GM12872 (cell line): Measurements from ENCODE around the gene DCUN1D4.

ENCODE experiments used
- TF ChIP-seq, protein P1 (sequence below): IDR thresholded peaks from 3 replicates; pipeline ENCODE4 v1.5.1; 2011; ENCODE audit warnings: low read depth, mild to moderate bottlenecking, low read length, moderate library complexity; ENCODE audit not compliant: insufficient read depth

Gene DCUN1D4

DNA sequence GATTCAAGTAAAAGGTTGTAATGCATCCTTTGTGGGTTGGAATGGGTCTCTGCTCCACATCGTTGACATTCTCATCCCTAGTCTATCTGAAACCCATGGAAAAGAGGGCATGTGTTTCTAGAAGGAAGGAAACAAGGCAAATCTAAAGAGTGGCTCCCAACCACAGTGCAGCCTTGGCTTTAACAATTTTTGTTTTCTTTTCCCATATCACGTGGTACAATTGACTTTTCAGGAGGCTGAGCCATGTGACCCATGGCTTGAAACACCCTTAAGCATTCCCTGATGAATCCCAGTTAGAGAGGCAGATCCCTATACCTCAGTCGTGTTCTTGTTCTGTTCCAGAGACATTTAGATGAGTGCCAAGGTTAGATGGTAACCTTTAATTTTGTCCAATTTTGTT, 12.8 kb downstream of the DCUN1D4 start:
- TF ChIP-seq, protein P1, sequence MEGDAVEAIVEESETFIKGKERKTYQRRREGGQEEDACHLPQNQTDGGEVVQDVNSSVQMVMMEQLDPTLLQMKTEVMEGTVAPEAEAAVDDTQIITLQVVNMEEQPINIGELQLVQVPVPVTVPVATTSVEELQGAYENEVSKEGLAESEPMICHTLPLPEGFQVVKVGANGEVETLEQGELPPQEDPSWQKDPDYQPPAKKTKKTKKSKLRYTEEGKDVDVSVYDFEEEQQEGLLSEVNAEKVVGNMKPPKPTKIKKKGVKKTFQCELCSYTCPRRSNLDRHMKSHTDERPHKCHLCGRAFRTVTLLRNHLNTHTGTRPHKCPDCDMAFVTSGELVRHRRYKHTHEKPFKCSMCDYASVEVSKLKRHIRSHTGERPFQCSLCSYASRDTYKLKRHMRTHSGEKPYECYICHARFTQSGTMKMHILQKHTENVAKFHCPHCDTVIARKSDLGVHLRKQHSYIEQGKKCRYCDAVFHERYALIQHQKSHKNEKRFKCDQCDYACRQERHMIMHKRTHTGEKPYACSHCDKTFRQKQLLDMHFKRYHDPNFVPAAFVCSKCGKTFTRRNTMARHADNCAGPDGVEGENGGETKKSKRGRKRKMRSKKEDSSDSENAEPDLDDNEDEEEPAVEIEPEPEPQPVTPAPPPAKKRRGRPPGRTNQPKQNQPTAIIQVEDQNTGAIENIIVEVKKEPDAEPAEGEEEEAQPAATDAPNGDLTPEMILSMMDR, result no peak

DNA sequence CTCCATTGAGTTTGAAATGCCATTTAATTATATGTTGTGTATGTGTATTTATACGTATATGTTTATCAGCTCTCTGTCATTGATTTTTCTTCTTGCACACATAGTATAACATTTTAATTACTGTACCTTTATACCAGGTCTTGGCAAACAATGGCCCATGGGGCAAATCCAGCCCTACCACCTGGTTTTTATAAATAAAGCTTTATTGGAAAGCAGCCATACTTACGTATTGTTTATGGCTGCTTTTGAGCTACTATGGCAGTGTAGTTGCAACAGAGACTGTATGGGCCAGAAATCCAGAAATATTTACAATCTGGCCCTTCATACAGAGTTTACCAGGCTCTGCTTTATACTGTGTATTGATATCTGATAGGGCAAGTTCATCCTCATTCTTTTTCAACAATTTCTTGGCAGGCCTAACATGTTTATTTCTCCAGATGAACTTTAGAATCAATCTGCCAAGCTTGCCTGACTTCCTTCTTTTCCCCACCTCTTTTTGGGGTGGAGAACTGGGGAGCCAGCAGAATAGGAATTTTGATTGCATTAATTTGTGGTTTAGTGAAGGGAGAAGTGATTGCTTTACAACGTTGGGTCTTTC, 15.8 kb downstream of the DCUN1D4 start:
- TF ChIP-seq, protein P1, result no peak

DNA sequence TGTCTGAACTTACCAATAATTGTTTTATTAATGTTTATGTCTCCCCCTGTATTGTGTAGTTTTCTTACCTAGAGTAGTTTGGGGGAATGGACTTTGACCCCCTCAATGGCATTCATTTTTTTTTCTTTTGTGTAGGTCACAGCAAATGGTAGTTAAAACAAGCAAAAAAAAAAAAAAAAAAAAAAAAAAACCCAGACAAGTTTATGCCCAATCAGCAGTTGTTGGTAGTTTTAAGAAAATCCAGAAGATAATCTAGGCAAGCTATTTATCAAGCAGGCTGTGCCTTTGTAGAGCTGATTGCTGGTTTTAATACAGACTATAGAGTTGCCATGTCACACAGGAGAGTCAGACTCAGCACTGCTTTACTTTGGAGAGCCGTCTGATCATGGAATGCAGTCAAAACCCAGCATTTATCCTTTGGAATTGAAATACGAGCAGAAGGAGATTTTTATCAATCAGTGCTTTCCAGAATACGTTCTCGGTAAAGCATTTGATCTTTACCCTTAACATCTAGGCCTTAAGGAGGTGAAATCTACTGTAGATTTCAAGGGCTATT, 16.6 kb downstream of the DCUN1D4 start:
- TF ChIP-seq, protein P1, result no peak

DNA sequence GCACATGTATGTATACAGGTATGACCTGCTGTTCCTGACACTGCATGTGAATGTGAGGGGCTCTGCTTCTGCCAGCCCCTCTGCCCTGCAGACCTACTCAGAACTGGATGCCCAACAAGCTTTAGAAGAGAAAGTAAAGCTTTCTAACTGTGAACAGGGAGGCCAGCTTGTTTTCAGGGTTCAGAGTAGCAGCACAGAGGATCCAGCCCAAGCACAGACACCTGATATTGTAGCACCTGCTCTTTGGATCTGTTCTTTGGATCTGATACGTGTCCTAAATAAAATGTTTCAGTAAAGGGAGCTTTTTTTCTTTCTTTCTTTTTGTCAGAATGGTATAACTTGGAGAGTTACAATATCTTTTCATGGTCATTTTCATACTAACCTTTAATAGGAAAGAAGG, 19.2 kb downstream of the DCUN1D4 start:
- TF ChIP-seq, protein P1, result no peak

DNA sequence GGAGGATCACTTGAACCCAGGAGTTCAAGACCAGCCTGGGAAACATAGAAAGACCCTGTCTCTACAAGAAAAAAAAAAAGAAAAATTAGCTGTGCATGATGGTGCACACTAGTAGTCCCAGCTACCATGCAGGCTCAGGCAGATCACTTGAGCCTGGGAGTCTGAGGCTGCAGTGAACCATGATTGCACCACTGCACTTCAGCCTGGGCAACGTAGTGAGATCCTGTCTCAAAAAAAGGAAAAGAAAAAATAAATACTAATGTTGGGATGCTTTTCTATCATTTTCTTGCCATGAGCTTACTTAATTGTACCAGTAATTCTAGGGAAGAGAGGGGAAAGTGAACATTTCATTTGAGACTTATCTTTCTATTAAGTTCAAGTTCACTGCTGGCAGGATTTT, 19.8 kb downstream of the DCUN1D4 start:
- TF ChIP-seq, protein P1, result no peak

DNA sequence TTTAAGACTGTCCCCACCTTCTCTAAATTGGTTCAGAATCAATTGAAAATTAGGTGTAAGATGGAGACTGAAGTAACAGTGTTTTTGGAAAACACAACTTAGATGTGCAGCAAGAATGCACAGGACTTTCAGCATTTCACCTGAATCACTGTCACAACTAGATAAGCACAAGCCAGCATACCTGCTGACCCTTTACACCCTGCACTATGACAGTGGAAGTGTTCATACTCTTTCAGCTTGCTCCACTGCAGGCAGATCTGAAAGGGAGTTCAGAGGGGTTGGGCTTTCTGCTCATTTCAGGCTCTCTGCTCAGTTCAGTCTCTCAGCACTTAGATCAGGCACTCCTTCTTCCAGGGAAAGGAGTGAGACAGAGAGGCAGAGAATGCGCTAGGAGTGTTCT, 22.8 kb downstream of the DCUN1D4 start:
- TF ChIP-seq, protein P1, result no peak

DNA sequence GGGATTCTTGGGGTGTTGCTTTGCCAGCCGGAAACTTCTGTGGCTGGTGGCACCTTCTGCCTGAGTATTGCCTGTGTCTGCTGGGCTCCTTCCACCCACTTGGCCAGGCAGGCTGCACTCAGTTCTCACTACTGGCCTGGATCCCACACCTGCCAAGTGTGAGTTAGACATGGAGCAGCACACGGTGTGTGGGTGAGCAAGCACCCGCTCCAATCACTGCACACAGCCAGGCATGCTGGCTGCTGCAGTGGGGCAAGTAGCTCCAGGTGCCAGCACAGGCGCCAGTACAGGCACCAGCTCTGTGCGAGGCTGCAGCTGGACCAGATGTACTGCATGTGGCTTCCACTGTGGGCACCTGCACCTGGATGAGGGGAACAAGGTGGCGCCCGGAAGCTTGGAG, 23.9 kb downstream of the DCUN1D4 start:
- TF ChIP-seq, protein P1, result no peak
